Activated CD4-positive, alpha-beta T cell treated with anti-CD3 and anti-CD28 coated beads, Interleukin-2, amount 50 U/mL, for 48 hours (primary cell): ENCODE results near the gene TNFRSF8.

Experiments
- DNase-seq, 2 experiments: peaks; one replicate each; pipeline ENCODE4 v3.0.0-alpha.2; 2020

Gene TNFRSF8

GRCh38 chr1:12161662-12162458, 98.8 kb downstream of the TNFRSF8 start:
- peak; percentile 78 to 87 for DNase-seq

DNA sequence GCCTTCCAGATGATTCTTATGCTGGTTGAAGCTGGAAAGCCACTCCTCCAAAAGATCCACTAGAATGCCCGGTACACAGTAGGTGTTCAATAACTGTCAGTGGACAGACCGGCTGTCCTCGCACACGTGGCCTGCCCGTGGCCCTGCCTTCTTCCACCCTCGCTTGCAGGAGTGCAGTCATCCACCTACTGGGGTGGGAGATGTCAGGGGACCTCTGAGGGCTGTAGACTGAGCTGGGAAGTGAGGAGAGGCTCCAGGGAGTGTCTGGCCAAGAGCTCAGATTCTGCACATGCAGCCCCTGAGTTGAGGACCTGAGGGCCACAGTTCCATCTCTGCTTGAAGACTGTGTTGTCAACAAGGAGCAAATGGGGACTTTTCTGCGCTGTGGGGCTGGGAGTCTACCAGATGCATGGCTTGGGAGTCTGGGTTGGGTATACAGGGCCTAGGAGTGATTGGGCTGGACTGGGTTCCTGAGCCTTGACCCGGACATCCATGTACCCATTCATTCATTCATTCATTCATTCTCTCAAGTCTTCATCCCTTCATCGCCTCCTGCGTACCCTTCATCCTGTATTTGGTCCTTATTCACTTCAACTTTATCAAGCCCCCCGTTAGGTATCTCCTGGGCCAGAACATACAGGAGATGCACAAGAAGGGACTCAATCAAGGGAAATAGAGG, 99.5 kb downstream of the TNFRSF8 start:
- DNase-seq = no peak

DNA sequence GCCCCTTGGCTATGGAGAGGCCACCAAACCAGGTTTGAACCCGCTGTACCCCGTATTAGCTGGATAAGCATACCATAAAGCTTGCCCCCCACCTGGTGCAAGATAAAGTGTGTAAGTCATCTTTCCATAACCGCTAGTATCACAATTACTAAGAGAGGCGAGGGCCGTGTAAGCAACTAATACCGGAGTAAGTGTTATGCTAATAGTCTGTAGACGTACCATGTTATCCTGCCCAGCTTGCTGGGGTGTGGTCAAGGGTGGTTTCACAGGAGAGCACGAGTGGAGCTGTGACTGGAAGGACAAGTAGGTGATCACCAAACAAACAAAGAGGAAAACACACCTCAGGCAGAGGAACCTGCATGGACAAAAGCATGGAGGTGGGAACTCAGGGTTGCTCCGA, 100.1 kb downstream of the TNFRSF8 start:
- DNase-seq = peak in 1 of 2 experiments; percentile 51

- DNase-seq = no peak
Observed at GRCh38 chr1:12164210-12164609, 101.1 kb downstream of the TNFRSF8 start.

DNA sequence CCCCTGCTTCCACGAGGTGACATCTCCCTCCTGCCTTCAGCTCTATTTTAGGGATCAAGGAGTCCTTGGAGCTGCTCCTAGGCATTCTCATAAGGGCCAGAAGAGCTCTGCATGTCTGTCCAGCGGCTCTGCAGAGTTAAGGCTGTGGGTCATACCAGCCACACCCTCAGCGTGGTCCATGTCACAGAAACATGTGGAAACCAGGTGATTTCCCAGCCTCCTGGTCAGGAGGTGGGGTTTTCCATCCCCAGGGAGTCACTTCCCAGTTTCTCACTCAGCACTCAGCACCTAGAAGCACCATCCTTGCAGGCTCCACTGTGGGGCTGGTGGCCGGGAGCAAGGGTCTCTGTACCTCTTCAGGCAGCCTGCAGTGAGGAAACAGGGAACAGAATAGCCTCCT, 102.2 kb downstream of the TNFRSF8 start:
- DNase-seq = no peak

- DNase-seq = peak; percentile 76 to 81
Observed at GRCh38 chr1:12166834-12167492, 103.9 kb downstream of the TNFRSF8 start, which contains the start of gene TNFRSF1B. Gene TNFRSF1B, plus strand, starts transcription at chr1:12166991. Its CDS starts 101 bp downstream, at chr1:12167092.

DNA sequence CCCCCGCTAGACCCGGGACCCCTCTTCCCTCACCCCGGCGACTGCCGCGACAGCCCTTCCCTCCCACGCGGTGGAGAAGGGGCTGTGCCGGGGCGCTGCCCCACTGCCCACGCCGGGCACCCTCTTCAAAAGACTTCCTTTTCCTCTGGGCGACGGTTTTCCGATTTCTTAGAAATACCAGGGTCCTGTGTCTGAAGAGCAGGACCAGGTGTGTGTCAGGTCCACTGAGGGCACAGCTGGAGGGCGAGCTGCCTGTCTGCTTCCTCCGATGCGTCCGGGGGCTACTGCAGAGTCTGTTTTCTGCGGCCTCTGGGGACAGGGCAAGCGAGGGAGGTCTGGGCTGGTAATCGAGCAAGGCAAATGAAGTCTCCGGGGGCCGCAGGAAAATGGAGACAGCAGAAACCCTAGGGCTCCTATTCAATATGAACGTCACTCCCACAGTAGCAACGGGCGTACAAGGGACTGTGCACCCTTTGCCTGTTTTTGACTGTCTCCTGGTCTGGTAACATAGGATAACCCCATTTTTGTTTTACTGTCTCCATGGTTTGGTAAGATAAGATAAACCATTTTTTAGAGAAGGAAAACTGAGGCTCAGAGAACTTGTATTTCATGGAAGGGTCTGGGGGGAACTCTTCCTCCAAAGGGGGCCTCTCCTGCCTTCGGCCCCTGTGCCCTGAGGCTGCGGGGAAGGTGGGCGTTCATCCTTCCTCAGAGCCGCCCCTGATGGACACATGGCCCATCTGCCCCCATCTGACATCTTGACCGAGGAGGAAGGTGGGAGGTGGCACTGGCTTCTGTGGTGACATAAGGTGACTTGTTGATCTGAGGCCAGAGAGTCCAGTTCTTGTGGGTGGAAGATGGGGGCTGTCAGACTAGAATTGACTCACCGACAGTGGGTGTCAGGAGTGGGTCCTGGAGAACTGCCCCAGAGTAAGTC, 104.7 kb downstream of the TNFRSF8 start:
- peak in 1 of 2 experiments; percentile 44 for DNase-seq

- DNase-seq = no peak
Observed at GRCh38 chr1:12168451-12169160, 105.5 kb downstream of the TNFRSF8 start.

DNA sequence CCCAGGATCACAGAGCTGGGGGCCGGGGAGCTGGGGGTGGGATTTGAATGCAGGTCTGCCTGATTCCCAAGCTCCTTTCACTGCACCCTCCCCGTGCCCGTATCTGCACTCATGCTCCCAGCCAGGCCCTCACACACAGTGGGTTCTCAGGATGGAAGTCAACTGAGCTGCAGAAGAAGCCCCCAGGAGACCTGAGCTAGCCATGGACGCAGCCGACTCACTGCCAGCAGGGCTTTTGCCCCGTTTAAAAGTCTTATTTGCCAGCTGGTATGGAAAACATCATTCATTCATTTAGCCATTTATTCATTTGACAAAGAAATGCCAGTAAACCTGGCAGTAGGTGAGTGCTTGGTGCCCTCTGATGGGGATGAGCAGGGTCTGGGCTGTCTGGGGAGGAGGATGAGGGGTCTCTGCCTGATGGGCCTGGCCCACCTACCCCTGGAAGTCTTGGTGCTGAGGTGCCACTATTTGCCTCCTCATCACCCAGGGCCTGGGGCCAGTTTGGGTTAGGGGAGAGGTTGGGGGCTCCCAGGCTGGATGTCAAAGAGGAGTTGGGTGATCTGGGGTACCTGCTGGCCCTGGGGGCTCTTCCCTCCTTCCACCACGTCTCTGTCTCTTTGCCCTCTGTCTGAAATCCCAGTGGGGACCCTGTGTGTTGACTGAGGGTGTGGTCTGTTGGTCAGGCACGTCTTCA, 106.5 kb downstream of the TNFRSF8 start:
- no peak for DNase-seq

DNA sequence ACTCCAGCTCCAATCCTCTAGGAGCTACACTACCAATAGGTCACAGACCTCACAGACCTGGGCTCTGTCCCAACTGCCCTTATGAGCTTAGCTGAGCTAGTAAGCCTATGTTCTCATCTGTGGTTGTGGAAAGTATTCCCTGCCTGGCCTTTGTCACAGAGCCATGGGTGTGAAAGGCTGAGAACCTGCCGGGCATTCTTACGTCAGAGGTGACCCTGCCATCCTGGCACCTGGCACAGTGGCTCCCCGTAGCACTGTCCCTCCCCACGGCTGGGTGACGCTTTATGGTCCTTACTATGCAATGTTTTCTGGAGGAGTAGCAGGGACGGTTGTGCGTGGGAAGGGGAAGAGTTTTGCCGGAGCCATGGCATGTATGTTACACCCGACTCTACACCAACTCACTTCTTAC, 107.2 kb downstream of the TNFRSF8 start:
- no peak for DNase-seq

DNA sequence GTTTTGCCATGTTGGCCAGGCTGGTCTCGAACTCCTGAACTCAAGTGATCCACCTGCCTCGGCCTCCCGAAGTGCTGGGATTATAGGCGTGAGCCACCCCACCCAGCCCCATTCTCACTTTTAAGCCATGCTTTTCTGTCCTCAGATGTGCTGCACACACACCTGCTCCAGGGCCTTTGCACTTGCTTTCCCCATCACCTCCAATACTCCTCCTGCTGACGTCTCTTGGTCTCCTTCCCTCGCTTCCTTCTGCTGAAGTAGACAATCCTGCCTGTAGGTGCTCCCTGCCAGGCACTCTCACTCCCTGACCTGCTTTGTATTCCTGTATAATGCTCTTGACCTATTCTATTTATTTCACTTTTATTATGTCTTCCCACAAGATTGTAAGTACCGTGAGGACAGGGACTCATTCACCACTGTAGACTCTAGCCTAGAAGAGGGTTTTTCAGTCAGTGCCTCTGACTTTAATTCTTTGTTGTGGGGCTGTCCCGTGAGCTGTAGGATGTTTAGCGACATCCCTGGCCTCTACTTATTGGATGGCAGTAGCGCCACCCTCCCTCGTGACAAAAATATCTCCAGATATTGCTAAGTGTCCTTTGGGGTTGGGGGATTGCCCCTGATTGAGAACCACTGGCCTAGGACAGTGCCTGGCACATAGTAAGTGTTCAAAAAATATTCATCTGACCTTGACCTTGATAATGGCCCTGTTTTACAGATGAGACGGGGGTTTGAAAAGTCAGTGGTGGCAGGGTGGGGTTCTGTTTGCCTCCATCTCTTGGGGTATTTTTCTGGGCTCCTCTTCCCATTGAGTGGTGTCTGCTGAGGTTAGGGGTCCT, 108.3 kb downstream of the TNFRSF8 start:
- peak in 1 of 2 experiments; percentile 49 for DNase-seq

DNA sequence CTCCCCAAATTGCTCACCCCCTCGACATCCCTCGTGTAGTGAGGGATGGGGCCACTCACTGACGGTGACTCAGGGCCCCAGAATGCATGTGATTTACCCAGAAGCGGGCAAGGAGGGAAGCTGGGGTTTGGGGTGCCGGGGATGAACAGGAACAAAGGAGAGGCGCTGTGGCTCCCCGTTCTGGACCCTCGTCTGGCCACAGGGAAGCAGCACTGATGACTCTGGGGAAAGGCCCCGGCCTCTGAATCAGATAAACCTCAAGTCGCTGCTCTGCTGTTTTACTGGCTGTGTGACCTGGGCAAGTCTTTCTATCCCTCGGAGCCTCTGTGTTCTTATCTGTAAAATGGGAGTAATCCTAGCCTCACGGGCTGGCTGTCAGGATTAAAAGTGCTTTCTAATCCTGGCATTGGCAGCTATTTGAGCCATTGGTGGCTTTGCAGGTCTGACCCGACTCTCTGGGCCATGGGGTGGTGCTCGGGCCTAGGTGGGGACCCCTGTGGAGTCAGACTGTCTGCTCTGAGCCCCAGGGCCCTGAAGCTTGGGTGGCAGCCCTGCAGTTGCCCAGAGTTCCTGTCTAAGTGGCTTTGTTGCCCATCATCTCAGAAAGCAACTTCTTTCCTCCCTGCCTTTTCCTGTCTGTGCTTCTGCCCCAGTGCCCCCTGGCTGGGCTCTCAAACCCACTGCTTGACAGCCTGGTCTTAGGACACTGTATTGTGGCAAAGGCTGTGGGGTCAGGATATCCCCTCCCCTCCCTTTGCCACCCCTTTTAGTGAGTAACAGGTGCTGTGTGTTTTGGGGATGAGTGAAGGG, 109.1 kb downstream of the TNFRSF8 start:
- peak in 1 of 2 experiments; percentile 54 for DNase-seq

GRCh38 chr1:12173041-12173509, 110.0 kb downstream of the TNFRSF8 start:
- no peak for DNase-seq

- DNase-seq = peak; percentile 87 to 89
Observed at GRCh38 chr1:12173631-12174121, 110.6 kb downstream of the TNFRSF8 start.

- no peak for DNase-seq
Observed at GRCh38 chr1:12174924-12175810, 112.1 kb downstream of the TNFRSF8 start.

DNA sequence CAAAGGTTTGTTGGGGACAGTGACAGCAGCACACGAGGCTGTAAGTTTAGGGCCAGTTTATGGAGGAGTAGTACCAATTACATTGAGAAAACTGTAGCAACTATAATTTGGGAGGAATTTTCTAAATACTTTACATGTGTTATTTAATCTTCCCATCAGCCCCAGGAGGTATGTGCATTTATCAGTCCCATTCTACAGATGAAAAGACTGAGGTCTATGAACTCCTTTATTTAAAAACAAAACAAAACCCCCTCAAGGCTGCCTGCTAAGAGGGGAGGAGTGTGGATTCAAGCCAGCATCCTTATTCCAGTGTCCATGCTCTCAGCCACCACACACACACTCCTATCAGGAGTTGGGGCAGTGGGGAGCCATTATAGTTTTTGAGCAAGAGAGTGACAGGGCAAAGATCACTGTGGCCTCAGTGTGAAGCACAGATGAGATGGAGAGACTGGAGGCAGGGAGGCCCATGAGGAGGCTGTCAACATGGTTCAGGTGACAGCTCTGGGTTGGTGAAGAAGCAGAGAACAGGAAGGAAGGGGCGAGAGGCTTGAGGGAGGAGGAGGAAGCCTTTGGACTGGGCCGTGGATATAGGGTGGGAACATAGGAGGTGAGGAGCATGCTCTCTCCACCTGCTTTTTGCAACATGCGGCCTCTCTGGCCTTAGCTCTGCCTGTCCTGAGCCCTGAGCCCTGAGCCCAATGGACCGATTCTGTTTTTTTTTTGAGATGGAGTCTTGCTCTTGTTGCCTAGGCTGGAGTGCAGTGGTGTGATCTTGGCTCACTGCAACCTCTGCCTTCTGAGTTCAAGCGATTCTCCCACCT, 113.4 kb downstream of the TNFRSF8 start:
- DNase-seq = no peak
